GM04504 (cell line): Measurements from ENCODE around the gene ZNF783.
A peak's percentile ranks its signal among the peaks of the same experiment; 100 is the strongest.
"Not testable (repeated sequence)": the region's sequence is repeated elsewhere in the genome, so short reads cannot be mapped to it uniquely, and the experiment has no call there.

ENCODE experiments used
- DNase-seq: peaks from one replicate; pipeline ENCODE4 v3.0.0-alpha.2; 2012; ENCODE audit warnings: low read depth

ZNF783 gene

DNA sequence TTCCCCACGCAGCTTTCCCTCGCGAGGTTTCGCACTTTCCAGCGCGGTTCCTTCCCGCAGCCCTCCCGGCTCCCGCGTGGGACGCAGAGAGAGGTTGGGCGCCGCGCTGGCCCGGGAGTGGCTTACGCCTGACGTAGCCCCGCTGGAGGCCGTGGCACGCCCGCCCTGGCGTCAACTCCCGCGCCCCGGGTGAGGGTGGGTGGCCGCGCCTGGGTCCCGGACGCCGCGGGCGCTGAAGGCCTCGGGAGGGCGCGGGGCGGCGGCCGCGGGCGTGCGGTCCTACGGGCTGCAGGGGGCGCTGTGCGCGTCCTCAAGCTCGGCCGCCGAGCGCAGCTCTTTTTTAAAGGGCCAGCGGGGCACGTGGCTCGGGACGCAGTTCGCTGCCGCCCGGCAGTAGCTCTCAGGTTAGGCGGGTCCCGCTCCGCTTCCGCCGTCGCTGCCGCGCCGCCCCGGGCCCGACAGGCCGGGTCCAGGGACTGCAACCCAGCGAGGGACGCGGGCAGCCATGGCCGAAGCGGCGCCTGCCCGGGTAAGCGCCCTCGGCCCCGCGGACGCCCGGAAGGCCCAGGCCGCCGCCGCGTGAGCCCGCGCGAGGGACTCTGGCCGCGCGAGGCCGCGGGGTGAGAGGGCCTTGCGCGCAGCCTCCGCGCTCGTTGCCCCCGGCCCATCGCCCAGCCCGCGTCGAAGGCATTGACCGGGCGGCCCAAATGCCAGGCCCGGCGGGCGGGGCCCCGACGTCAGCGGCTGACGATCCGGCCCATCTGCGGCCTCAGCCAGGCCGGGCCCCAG lies at the start of gene ZNF783:
ZNF783 (plus strand) TSS at position 368 of the 789 bp plus-strand sequence; CDS start at position 506, 138 bp downstream.
- peak; percentile 80 for DNase-seq

DNA sequence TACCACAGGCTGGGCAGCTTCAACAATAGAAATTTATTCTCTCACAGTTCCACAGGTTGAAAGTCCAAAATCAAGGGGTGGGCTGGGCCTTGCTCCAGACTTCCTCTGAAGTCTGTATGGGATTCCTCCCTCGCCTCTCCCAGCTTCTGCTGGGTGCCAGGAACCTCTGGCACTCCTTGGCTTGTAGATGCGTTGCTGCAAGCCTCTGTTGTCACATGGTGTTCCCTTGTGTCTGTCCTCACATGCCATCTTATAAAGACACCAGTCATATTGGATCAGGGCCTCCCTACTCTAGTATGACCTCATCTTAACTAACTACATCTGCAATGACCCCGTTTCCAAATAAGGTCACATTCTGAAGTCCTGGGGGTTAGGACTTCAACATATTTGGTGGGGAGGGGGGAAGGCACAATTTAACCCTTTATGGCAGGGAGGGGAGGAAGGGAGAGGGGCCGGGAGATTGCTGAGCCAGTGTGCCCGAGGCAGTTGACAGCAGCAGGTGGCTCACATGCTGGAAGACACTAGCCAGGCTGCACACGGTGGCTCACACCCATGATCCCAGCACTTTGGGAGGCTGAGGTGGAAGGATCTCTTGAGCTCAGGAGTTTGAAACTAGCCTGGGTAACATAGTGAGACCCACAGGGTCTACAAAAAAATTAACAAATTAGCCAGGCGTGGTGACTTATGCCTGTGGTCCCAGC lies 47.8 kb upstream of the ZNF783 start:
- no peak for DNase-seq

DNA sequence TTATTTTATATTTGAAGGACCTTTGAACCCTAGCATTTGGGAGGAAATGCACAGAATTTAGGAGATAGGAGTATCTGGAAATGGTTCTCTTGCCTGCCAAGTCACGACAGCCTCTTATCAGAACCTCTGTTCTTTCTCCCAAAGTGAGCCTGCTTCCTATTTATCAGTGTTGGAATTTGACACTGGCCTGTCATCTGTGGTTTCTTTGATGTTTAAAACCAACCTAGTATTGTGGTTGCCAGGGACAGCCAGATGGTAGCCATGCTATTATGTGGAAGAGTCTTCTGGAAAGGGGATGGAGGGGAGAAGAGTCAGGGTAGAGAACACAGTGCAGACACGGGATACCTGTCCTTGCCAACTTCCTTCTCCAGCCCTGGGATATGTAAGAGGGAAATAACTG lies 45.6 kb upstream of the ZNF783 start:
- DNase-seq = no peak

DNA sequence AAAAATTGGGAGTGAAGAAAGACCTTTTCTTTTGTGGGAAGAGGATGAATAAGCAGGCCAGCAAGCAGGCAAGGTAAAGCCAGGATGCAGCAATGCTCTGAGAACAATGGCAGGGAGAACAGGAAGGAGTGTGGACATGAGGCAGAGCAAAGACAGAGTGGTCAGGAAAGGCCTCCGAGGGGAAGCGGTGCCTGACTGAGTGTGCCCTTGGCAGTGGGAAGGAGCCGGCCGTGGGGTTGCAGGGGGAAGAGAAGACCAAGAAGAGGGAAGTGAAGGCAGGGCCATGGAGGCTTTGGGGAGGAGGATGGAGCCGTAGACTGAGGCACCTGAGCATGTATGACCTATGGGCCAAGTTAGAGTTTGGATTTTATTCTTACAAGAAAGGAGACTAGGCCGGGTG lies 44.4 kb upstream of the ZNF783 start:
- DNase-seq = no peak

DNA sequence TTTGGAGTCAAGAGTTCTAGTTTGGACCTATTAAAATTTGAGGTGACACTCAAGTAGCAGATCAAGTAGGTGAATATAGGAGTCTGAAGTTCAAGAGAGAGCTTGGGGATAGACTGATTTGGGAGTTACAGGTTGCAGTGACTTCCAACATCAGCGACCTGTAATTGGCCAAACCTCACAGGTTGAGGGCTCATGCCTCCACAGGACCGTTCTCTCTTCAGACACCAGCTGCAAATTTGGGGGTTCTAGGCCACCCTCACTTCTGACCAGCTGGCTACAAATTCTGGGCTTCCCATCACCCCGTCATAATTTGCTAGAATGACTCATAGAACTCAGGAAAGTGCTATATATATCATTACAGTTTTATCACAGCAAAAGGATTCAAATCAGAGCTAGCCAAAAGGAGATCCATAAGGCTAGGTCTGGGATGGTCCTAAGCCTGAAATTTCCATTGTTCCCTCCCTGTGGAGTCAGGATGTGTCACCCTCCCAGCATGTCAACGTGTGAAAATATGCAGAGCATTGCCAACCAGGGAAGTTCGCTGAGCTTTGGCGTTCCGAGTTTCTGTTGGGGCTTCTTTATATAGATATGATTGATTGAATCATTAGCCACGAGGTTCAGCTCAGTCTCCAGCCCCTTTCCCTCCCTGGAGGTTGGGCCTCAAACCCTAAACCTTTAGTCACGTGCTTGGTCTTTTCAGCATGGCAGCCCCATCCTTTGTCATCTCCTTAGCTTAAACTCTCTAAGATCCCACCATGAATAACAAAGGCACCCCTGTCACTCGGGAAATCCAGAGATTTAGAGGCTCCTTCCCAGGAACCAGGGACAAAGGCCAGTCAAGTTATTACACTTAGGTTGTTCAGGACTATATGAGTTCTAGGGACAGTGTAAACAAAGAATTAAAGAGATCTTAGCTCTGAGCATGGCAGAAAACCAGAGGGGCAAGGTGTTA lies 43.3 kb upstream of the ZNF783 start:
- no peak for DNase-seq

DNA sequence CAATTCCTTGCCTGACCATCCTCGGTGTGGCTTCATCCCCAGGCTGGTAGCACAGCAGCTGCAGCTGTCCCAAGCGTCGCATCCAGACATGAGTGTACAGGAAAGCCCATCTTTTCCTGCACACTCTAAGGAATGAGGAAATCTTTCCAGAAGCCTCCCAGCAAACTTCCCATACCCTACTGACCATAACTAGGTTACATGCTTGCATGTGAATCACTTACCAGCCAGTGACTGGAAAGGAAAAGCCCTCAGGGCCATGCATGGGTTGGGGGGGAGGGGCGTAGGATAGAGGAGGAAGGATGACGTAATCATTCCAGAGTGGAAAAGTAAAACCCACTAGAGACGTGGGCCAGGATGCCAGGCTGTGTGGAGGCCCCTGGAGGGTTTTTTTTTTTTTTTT lies 41.5 kb upstream of the ZNF783 start:
- peak; percentile 42 for DNase-seq

DNA sequence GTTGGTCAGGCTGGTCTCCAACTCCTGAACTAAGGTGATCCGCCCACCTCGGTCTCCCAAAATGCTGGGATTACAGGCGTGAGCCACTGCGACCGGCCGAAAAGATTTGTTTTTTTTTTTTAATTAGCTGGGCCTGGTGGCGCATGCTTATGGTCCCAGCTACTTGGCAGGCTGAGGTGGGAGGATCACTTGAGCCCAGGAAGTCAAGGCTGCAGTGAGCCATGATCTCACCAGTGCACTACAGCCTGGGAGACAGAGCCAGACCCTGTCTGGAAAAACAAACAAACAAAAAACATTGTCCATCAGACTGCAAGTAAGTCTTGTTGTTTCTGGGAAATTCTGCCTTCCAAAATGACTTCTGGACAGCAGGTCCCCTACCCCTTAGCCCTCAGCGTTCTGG lies 38.8 kb upstream of the ZNF783 start:
- no peak for DNase-seq

DNA sequence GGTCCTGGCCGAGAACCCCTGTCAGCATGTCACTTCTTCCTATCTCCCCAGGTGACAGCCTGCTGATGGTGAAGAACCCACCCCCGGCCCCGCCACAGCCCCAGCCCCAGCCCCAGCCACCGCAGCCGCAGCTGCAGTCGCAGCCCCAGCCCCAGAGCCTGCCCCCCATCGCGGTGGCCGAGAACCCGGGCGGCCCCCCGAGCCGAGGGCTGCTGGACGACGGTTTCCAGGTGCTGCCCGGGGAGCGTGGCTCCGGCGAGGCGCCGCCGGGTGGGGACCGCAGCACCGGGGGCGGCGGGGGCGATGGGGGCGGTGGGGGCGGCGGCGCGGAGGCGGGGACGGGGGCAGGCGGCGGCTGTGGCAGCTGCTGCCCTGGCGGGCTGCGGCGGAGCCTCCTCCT lies 38.2 kb upstream of the ZNF783 start:
- DNase-seq = no peak

DNA sequence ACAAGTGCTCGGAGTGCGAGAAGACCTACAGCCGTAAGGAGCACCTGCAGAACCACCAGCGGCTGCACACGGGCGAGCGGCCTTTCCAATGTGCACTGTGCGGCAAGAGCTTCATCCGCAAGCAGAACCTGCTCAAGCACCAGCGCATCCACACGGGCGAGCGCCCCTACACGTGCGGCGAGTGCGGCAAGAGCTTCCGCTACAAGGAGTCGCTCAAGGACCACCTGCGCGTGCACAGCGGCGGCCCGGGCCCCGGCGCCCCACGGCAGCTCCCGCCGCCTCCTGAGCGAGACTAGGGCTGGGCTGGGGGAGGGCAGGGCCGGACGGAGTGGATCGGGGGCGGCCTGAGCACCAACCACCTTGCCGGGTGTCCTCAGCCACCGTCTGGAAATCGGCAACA lies 37.6 kb upstream of the ZNF783 start:
- no peak for DNase-seq

DNA sequence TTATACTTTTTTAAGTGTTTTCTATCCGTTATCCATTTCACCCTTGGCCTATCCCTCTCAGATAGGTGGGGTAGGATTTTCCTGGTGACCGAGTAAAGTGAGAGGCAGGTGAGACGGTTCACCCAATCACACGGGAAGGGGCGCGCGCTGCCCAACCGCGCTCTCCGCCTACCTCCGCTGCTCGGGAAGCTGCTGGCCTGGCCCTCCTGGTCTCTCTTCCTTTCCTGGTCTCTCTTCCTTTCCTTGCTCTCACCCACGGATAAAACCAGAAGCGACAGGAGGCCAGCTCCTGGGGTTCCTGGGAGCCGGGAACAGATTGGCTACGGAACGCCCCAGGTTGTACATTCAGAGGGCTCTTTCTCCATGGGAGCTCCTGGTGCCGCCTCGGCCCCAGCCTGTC lies 36.9 kb upstream of the ZNF783 start:
- no peak for DNase-seq

DNA sequence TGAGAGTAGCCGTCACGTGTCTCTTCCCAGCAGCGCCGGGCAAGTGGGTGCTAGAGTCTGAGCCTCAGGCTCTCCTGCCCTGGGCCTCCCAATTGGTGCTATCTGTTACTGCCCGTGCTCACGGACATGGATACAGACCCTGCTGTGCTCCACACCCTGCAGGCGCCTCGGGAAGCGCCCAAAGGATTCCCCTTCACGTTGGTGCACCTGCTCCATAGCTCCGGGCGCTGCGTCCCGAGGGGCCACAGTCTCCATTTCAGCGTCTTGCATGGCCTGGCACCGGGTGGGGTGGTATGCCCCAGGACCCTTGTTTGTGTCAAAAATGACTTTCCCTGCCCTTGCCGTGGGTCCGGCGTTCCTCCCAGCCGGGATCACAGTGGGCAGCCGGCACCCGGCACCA lies 36.3 kb upstream of the ZNF783 start:
- no peak for DNase-seq

DNA sequence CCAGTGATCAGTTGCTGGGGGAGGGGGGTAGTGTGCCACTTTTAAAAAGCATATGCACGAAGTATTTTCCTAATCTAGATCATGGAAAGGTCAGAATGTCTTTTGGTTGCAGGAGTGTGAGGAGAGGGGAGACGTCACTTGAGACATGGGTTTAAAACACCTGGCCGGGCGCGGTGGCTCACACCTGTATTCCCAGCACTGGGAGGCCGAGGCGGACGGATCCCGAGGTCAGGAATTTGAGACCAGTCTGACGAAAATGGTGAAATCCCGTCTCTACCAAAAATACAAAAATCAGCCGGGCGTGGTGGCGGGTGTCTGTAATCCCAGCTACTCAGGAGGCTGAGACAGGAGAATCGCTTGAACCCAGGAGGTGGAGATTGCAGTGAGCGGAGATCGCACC lies 35.6 kb upstream of the ZNF783 start:
- not testable (repeated sequence) for DNase-seq

DNA sequence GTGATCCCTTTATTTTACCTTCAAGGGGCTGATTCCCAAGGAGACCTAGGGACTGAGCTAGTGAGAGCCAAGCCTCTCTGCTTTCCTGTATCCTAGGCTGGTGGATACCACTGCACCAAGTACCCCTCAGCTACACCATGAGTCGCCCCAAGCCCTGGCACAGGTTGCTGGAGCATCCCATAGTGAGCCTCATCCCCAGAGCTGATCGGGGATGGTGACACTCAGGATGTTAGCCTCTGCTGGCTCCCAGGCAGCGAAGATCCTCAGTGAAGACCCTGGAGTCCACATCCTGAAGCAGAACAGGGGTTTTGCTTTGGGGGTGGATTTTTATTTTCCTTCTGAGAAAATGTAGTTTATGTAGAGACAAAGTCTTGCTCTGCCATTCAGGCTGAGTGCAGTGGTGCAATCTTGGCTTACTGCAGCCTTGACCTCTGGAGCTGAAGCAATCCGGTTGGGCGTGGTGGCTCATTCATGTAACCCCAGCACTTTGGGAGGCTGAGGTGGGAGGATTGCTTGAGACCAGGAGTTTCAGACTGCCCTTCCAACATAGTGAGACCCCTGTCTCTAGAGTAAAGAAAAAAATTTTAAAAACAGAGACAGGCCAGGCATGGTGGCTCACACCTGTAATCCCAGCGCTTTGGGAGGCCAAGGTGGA lies 35.0 kb upstream of the ZNF783 start:
- DNase-seq = no peak

DNA sequence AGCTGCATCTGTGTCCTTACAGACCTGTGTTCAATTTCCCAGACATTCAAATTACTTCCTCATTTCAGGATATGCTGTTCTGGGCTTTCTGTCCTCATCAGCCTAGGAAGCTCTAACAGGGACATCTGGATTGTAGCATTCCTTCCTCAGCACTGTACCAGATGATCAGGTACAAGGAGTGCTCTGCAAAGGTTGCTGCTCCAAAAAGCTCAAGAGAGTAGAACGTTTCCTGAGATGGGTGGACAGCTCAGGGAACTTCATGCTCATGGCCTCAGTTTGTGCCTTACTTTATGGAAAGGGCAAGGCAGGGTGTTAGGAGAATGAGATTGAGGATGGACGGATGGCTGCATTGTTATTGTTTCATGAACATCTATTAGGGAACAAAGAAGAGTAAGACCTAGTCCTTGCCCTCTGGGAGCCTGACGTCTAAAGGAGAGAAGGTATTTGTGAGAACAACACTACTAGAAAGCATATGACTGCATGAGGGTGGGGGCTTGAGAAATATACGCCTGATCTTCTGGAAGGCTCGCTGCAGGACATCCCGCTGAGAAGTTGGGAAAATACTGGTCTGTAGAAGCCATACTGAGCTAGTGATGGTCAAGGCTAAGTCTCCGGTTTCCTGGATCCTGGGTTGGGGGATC lies 33.0 kb upstream of the ZNF783 start:
- no peak for DNase-seq

DNA sequence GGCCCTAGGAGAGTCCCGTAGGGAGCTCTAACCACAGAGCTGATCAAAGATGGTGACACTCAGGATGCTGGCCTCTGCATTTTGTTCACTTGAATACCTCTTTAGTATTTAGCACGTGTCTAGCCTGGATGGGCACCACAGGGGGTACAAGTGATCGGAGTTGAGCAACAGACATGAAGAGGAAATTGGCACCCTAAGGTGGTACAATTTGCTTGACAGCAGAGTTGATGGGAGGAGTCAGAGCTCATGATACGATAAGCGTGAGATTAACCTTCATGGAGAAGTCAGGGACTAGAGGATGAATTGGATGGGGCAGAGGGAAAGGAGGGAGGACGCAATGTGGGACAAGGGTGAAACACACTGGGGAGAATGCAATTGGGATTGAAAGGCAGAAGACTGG lies 32.5 kb upstream of the ZNF783 start:
- no peak for DNase-seq

DNA sequence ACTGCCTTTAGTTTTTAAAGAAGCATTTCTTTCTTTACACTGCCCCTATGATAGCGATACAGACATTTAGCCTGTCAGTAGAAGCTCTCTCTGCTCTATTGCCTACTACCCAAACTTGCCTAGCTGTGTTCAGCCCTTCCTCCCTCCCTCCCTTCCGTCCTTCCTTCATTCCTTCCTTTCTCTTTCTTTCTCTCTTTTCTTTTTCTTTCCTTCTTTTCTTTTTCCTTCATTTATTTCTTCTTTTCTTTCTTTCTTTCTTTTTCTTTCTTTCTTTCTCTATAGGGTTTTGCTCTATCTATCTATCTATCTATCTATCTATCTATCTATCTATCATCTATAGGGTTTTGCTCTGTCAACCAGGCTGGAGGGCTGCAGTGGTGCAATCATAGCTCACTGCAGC lies 29.6 kb upstream of the ZNF783 start:
- DNase-seq = no peak

DNA sequence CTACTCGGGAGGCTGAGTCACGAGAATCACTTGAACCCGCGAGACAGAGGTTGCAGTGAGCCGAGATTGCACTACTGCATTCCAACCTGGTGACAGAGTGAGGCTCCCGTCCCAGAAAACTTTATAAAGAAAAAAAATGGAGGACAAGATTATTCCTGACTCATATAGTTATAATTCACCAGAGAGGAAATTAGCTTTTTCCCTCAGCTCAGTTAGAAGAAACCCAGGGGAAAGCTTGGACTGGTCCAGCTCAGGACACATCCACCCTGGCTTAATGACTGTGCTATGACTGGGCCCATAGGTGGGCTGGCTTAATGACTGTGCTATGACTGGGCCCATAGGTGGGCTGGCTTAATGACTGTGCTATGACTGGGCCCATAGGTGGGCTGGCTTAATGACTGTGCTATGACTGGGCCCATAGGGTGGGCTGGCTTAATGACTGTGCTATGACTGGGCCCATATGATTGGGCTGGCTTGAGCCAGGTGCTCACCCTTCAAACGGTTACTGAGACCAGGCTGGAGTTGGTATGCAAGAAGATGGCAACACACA lies 28.3 kb upstream of the ZNF783 start:
- peak; percentile 70 for DNase-seq

DNA sequence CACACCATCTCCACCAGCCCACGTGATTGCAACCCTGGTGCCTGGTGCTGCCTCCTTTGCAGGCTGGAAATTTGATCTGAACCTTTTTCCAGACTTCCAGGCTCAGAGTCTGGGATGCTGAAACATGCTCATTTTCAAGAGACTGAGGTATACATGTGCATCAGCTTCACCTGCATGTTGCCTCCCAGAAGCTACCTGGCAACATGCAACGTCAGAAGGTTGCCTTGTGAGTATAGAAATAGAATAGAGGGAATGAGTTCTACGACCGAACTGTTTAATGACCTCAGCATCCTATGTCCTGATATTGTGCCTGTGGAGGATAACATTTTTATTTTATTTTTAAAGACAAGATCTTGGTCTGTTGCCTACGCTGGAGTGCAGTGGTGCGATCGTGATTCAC lies 24.5 kb upstream of the ZNF783 start:
- no peak for DNase-seq

DNA sequence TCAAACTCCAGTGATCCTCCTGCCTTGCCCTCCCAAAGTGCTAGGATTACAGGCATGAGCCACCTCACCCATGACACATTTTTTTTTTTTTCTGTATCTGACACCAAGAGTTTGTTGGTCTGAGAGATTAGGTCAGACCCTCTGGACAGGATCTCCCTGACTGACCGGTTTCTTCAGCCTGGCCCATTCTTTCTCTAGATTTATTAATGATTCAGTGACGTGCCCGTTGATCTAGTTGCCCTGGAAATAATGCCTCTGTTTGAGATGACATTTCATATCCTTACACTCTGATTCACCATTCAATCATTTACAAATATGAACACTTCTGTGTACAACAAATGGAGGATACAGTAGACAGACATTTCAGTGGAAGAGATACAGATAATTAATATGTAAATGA lies 23.9 kb upstream of the ZNF783 start:
- DNase-seq = no peak

DNA sequence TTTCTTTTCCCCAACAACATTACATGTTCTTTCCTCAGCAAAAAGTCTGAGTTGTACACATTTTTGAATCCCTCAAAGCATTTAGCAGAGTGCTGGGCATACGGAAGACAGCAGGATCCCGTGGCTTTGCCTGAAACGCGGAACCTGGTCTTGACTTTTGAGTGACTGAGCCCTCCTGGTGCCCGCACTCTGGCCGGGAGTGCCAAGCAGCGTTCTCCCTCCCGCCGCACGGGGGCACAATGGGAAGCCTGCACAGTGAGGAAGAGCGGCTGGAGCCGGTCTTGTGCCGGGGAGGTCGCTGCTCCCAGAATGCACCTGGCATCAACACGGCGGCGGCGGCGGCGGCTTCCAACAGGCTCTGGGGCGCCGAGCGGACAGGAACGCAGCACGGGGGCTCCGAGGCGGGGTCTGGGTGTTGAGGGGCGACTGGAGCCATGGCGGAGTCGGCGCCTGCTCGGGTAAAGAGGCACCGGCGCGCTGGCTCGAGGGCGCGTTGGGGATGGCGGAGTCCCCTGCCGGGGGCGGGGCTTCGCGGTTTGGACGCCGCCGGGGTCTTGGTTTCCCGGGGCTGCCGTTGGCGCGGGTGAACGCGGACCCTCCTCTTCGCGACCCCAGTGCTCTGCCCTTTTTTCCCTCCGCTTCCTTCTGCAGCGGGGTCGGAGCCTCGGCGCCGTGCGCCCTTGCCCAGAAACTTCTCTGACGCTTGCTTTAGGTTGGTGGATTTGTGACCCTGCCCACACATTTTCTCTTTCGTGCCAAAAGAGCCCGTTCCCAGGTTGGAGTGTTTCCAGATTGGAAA lies 22.5 kb upstream of the ZNF783 start, which contains the start of gene ZNF212:
ZNF212 (plus strand) TSS at position 307 of the 799 bp plus-strand sequence; CDS start at position 435, 128 bp downstream.
- peak; percentile 67 for DNase-seq
